ENCODE measurements around the gene LONP1.
A peak's percentile ranks its signal among the peaks of the same experiment; 100 is the strongest.

LONP1 gene

DNA sequence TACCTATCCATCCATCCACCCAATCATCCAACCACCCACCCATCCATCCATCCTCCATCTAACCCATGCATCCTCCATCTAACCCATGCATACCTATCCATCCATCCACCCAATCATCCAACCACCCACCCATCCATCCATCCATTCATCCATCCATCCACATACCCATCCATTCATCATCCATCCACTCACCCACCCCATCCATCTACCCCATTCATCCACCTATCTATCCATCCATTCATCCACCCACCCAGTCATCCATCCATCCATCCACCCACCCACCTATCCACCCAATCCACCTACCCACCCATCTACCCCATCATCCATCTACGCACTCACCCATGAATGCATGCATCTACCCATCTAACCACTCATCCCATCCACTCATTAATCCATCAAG, 46.2 kb downstream of the LONP1 start:
- Mint-ChIP-seq H3K27me3 (no peaks in the 10 kb centered on the region), H3K4me1 (peaks cover 4 to 11% of the 10 kb centered on the region in 2 donors), H3K36me3 (peaks cover 36 to 60% of the 10 kb centered on the region in 2 donors), H3K27ac (no peak overlapping the region), H3K9me3 (peaks cover 0 to 2% of the 10 kb centered on the region in 2 donors), H3K4me3 (no peak overlapping the region)
- no peak for DNase-seq
- no peak for ATAC-seq (replicated peaks)

DNA sequence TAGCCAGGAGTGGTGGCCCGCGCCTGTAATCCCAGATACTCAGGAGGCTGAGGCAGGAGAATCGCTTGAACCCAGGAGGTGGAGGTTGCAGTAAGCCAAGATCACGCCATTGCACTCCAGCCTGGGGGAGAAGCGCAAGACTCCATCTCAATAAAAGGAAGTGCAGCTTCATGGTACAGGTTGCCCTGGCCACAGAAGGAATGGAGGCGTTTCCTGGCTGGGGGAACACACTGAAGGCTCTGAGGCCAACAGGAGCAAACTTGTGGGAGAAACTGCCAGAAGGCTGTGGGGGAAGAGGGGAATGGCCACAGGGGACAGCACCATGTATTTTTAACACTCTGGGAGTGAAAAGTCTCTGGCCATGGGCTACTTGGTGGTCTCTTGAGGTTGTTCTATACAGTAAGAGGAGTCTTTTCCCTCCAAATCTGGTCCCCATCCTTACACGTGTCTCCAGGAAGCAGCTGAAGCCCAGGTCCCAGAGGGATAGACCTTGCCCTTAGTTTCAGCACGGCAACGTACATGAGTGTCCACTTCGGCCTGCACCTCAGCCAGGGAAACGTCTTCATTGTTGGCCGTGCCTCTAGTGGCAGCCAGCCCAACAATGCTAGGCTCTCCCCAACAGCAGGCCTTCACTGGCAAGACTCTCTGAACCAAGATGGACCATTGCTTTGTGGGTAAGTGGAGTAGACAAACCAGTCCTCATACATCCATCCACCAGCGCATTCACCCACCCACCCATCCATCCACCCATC, 47.1 kb downstream of the LONP1 start:
- Mint-ChIP-seq H3K27me3 (no peaks in the 10 kb centered on the region), H3K9me3 (peaks cover 0 to 2% of the 10 kb centered on the region in 2 donors), H3K36me3 (peaks cover 38 to 61% of the 10 kb centered on the region in 2 donors), H3K4me1 (peaks cover 4 to 11% of the 10 kb centered on the region in 2 donors), H3K27ac (peak overlapping the region; percentile 54), H3K4me3 (no peak overlapping the region)
- DNase-seq, result no peak
- ATAC-seq (replicated peaks), result no peak

DNA sequence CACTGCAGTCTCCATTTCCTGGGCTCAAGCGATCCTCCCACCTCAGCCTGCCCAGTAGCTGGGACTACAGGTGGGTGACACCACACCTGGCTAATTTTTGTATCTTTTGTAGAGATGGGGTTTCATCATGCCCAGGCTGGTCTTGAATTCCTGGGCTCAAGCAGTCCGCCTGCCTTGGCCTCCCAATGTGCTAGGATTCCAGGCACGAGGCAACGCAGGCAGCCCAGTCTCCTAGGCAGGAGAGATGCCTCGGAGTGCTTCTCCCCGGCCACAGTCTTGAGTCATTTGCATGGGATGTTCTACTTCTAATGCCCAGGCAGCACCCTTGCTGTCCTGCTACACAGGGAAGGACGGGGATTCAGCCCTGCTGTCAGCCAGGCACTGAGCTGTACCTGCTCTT, 48.3 kb downstream of the LONP1 start:
- H3K4me3 Mint-ChIP-seq, result no peak overlapping the region

DNA sequence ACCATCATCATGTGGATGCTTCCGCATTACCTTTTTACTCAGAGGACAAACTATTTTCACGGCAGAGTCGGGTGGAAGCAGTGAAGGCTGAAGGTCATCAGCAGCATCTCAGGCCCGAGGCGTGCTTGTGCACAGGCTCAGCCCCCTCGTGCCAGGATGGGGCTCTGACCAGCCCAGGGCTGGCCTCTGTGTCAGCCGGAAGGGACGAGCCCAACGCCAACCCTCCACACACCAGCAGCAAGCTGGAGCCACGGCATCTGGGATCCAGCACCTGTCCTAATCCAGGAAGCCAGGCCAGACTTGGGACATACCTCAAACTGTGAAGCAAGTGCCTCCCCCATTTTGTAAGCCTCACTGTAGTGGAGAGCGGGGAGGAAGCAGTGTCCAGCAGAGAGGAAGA, 50.7 kb downstream of the LONP1 start:
- Mint-ChIP-seq H3K27ac (peak overlapping the region; percentile 67), H3K9me3 (peaks cover 0 to 2% of the 10 kb centered on the region in 2 donors), H3K36me3 (peaks cover 51 to 76% of the 10 kb centered on the region in 2 donors), H3K4me3 (no peak overlapping the region), H3K27me3 (no peaks in the 10 kb centered on the region), H3K4me1 (peaks cover 6 to 9% of the 10 kb centered on the region in 2 donors)
- ATAC-seq (replicated peaks) (no peak), DNase-seq (no peak)

More for the DNA sequence above, 48.3 kb downstream of the LONP1 start:
- H3K36me3 Mint-ChIP-seq, result peaks cover 45 to 65% of the 10 kb centered on the region in 2 donors
- H3K27me3 Mint-ChIP-seq, result no peaks in the 10 kb centered on the region
- peak overlapping the region; percentile 57 for H3K27ac Mint-ChIP-seq
- peaks cover 4 to 10% of the 10 kb centered on the region in 2 donors for H3K4me1 Mint-ChIP-seq
- DNase-seq (no peak), ATAC-seq (replicated peaks) (no peak)
- H3K9me3 Mint-ChIP-seq, result peaks cover 0 to 2% of the 10 kb centered on the region in 2 donors

DNA sequence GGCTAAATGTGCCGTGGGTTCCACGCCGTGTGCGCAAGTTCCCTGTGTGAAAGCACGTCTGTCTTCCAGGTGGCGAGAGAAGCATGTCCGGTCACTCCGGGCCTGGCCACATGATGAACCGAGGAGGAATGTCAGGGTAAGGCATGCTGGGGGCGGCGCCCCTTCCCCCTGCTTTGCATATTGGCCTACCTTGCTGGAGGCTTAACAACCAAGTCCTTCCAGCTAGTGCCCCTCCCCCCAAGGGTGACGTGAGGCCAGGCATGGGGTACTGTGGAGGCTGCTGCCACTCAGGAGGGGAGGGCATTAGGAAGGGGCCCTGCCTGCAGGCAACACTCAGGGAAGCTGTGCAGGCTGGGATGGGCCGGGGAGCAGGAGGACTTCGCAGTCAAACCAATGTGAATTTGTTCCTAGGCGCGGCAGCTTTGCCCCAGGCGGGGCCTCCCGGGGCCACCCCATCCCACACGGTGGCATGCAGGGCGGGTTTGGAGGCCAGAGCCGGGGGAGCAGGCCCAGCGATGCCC, 52.1 kb downstream of the LONP1 start:
- no peak for DNase-seq
- no peak for ATAC-seq (replicated peaks)
- Mint-ChIP-seq H3K4me3 (no peak overlapping the region), H3K9me3 (no peaks in the 10 kb centered on the region), H3K4me1 (peaks cover 4 to 9% of the 10 kb centered on the region in 2 donors), H3K36me3 (peaks cover 41 to 68% of the 10 kb centered on the region in 2 donors), H3K27ac (peak overlapping the region; percentile 52), H3K27me3 (no peaks in the 10 kb centered on the region)

DNA sequence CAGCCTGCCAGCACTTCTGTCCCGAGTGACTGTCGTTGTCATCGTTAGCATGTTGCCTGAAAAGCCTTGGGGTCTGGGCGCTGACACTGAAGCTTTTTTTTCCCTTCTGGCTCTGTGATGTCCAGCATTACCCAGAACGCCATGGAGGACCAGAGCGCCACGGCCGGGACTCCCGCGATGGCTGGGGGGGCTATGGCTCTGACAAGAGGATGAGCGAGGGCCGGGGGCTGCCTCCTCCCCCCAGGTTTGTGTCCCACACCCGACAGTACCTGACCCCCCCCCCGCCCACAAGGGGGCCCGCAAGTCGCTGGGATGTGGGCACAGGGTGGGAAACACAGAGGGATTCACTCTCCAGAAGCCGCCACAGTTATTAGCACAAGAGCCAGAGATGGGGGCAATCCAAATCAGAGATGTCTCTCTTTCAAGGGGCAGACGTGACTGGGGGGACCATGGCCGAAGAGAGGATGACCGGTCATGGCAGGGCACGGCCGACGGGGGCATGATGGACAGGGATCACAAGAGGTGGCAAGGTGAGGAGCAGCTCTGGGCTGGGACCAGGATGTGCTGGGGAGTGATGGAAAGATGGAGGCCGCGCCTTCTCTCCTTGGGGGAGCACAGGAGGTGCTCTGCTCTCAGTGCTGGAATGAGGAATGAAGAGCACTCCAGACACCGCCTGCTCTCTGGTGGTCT, 52.9 kb downstream of the LONP1 start:
- no peaks in the 10 kb centered on the region for H3K9me3 Mint-ChIP-seq
- ATAC-seq (replicated peaks), result no peak

DNA sequence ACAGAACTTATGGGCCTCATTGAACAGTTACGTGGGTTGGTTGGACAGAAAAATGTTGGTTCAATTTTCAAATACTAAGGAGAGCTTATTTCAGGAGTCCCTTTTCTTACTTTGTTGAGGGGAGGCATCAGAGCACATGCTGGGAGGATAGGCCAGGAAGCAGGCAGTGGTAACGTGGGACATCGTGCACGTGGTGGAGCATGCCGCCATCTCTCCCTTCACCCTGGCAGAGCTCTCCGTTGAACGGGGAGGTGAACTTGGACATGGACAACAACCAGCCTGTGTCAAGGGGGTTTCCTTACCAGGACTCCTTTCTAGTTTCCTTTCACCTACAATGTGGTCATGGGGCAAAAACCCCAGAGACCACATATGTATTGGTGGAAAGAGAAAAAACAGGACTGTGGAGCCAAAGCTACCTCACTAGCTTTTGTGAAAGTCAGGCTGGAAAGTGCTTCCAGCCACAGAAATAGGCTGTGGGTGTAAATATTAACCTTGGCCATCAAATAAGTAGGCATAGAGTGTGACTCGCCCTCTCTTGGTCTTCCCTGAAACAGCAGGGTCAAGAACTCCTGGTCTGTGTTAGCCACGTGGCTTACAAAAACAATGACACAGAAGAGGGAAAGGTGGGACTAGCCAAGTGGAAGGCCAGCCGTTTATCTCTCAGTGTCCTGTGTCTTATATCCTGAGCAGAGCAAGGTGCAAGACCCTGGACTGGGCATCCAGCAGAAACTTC, 54.0 kb downstream of the LONP1 start:
- DNase-seq (no peak), ATAC-seq (replicated peaks) (peak; percentile 64 to 75)
- Mint-ChIP-seq H3K4me3 (no peak overlapping the region), H3K9me3 (no peaks in the 10 kb centered on the region), H3K27ac (peak overlapping the region; percentile 86), H3K4me1 (peaks cover 0 to 6% of the 10 kb centered on the region in 2 donors), H3K36me3 (peaks cover 45 to 61% of the 10 kb centered on the region in 2 donors), H3K27me3 (no peaks in the 10 kb centered on the region)

More for the DNA sequence above, 52.9 kb downstream of the LONP1 start:
- H3K27ac Mint-ChIP-seq, result peak overlapping the region; percentile 65
- no peak overlapping the region for H3K4me3 Mint-ChIP-seq
- peaks cover 37 to 65% of the 10 kb centered on the region in 2 donors for H3K36me3 Mint-ChIP-seq
- H3K4me1 Mint-ChIP-seq, result peaks cover 0 to 6% of the 10 kb centered on the region in 2 donors
- DNase-seq, result no peak
- no peaks in the 10 kb centered on the region for H3K27me3 Mint-ChIP-seq

DNA sequence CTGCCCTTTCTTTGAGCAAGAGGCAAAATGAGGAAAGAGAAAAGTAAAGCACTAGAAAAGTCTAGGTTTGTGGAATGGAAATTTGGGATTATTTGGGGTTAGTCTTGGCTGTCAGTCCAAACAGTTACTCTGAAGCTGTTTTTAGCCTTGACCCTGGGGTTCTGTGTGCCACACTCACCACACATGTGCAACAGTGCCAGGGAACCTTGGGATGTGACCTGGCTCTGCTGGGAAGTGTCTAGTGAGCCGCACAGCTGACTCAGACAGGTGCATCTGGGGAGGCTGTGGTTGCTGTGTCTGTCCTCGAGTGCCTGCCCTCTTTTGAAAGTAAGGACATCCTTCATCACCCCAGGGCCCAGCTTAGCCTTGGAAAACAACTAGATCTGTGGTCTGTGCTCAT, 55.4 kb downstream of the LONP1 start:
- Mint-ChIP-seq H3K27me3 (no peaks in the 10 kb centered on the region), H3K9me3 (no peaks in the 10 kb centered on the region), H3K27ac (no peak overlapping the region), H3K36me3 (peaks cover 40 to 58% of the 10 kb centered on the region in 2 donors), H3K4me3 (no peak overlapping the region), H3K4me1 (peaks cover 0 to 6% of the 10 kb centered on the region in 2 donors)
- DNase-seq (no peak), ATAC-seq (replicated peaks) (no peak)

DNA sequence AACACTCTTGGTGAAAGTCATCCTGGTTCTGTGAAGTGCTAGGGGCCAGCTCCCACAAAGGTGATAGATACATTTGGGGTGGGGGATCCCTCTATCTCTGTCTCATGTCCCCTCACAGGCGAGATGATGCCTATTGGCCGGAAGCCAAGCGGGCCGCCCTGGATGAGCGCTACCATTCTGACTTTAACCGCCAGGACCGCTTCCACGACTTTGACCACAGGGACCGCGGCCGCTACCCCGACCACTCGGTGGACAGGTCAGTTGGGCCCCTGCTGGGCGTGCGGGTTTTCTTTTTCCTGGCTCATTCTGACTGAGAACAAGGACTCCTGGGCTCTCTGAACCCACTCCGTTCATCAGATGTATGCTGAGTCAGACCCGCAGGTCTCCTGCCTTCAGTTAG, 56.0 kb downstream of the LONP1 start:
- peaks cover 35 to 52% of the 10 kb centered on the region in 2 donors for H3K36me3 Mint-ChIP-seq
- H3K27me3 Mint-ChIP-seq, result no peaks in the 10 kb centered on the region
- H3K4me1 Mint-ChIP-seq, result peaks cover 0 to 6% of the 10 kb centered on the region in 2 donors
- no peak overlapping the region for H3K4me3 Mint-ChIP-seq
- no peaks in the 10 kb centered on the region for H3K9me3 Mint-ChIP-seq
- ATAC-seq (replicated peaks) (no peak), DNase-seq (no peak)
- no peak overlapping the region for H3K27ac Mint-ChIP-seq

DNA sequence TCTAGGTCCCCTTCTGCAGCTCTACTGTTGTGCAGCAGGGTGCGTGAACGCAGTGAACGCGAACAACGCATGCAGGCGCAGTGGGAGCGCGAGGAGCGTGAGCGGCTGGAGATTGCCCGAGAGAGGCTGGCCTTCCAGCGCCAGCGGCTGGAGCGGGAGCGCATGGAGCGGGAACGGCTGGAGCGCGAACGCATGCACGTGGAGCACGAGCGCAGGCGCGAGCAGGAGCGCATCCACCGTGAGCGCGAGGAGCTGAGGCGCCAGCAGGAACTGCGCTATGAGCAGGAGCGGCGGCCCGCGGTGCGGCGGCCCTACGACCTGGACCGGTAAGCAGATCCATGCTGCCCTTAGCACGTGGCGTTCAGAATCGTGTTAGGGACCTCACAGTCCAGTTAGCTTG, 58.5 kb downstream of the LONP1 start:
- peaks cover 0 to 6% of the 10 kb centered on the region in 2 donors for H3K4me1 Mint-ChIP-seq
- H3K4me3 Mint-ChIP-seq, result no peak overlapping the region
- DNase-seq (no peak), ATAC-seq (replicated peaks) (no peak)
- no peaks in the 10 kb centered on the region for H3K9me3 Mint-ChIP-seq
- H3K36me3 Mint-ChIP-seq, result peaks cover 32 to 47% of the 10 kb centered on the region in 2 donors
- peak overlapping the region; percentile 65 for H3K27ac Mint-ChIP-seq
- no peaks in the 10 kb centered on the region for H3K27me3 Mint-ChIP-seq

DNA sequence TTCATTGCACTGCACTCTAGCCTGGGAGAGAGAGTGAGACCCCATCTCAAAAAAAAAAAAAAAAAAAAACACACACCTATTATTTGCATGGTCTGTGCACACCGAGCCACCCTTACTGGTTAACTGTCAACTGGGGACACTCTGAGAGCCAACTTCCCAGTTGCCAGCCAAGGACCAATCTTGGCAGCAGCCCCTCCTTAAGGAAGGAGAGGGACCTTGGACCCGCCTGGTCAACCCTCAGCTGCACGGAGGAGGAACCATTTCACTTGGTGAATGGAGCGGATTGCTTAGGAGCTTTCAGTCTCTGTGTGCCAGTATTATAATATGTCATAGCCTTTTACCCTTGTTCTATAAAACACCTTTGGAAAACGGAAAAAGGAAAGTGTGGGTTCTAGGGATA, 64.5 kb downstream of the LONP1 start:
- peak overlapping the region; percentile 20 for H3K27ac Mint-ChIP-seq
- H3K9me3 Mint-ChIP-seq, result no peaks in the 10 kb centered on the region
- H3K27me3 Mint-ChIP-seq, result no peaks in the 10 kb centered on the region
- H3K4me1 Mint-ChIP-seq, result no peaks in the 10 kb centered on the region
- DNase-seq (no peak), ATAC-seq (replicated peaks) (no peak)
- H3K36me3 Mint-ChIP-seq, result peaks cover 54 to 55% of the 10 kb centered on the region in 2 donors
- no peak overlapping the region for H3K4me3 Mint-ChIP-seq

DNA sequence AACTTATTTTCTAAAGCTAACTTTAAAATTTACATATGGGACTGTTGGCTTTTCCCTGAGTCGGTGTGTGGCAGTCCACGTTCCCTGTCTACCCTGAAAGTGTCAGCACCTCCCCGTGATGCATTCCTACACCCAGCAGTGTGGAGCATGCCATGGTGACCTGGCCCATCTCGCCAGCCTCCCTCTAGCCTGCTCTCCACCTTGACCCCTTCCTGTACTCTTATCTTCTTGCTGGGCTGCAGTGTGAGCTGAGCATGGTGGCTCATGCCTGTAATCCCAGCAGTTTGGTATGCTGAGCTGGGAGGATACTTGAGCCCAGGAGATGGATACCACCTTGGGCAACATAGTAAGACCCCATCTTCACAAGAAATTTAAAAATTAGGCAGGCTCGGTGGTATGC, 65.0 kb downstream of the LONP1 start:
- no peaks in the 10 kb centered on the region for H3K9me3 Mint-ChIP-seq
- H3K36me3 Mint-ChIP-seq, result peaks cover 58% of the 10 kb centered on the region in 2 donors
- no peaks in the 10 kb centered on the region for H3K27me3 Mint-ChIP-seq
- ATAC-seq (replicated peaks), result no peak
- peak overlapping the region; percentile 73 for H3K27ac Mint-ChIP-seq
- H3K4me1 Mint-ChIP-seq, result no peaks in the 10 kb centered on the region
- no peak for DNase-seq
- no peak overlapping the region for H3K4me3 Mint-ChIP-seq

DNA sequence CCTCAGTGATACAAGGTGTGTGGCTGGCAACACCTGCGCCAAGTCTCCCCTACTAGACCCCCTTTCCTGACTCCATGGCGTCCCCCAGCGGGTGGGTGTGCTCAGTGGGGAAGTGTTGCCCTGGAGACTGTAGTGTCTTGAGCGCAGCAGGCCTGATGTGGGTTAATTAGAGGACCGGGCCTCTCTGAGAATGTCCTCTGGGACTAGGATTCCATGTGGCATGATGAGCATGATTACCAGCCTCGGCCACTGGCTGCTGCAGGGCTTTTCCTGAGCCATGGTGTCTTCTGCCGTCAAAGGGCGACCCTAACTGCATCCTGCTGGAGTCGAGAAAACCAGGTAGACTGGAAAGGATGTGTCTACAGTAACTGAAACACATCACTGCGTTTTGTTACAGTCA, 67.7 kb downstream of the LONP1 start:
- no peak overlapping the region for H3K4me3 Mint-ChIP-seq
- DNase-seq (no peak), ATAC-seq (replicated peaks) (no peak)
- peaks cover 58 to 61% of the 10 kb centered on the region in 2 donors for H3K36me3 Mint-ChIP-seq
- no peaks in the 10 kb centered on the region for H3K9me3 Mint-ChIP-seq
- H3K27ac Mint-ChIP-seq, result peak overlapping the region; percentile 67
- peaks cover 0 to under 1% of the 10 kb centered on the region in 2 donors for H3K4me1 Mint-ChIP-seq
- no peaks in the 10 kb centered on the region for H3K27me3 Mint-ChIP-seq

DNA sequence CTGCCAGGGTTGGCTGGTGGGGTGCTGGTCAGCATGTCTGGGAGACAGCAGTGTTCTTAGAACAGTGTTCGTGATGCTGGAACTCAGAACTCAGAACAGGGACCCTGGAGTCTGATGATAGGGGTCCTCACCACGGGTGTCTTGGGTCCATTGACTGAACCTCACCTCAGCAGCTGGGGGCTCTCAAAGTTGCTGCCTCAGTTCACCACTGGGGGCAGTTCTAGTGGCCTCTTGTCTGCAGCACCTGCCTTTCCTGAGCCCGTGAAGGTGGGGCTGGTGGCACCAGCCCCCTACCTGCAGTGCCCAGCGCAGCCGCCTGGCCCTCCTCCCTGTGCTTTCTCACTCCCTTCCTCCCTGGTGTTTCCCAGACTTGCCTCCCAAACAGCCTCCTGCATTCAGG, 68.6 kb downstream of the LONP1 start:
- no peak for ATAC-seq (replicated peaks)

More for the DNA sequence above, 68.6 kb downstream of the LONP1 start:
- peaks cover 8 to 10% of the 10 kb centered on the region in 2 donors for H3K4me1 Mint-ChIP-seq
- no peaks in the 10 kb centered on the region for H3K9me3 Mint-ChIP-seq
- H3K27ac Mint-ChIP-seq, result peak overlapping the region; percentile 42
- H3K36me3 Mint-ChIP-seq, result peaks cover 63 to 66% of the 10 kb centered on the region in 2 donors
- H3K27me3 Mint-ChIP-seq, result no peaks in the 10 kb centered on the region
- no peak overlapping the region for H3K4me3 Mint-ChIP-seq
- DNase-seq, result no peak

Data from stimulated activated naive B cell treated with anti-CD40 and anti-IgM and Interleukin-4, amounts not matched to agents 10 μg/mL and 1 μg/mL and 100 μg/mL, for 72 hours (primary cell).